Neural progenitor cell (in vitro differentiated cells): ENCODE data around the gene PSMD14.

Source experiments
- CTCF ChIP-seq: fragments of 200-600 bp; sonication (generic); IDR thresholded peaks from 2 replicates; pipeline ENCODE4 v1.5.1; 2017; ENCODE audit warnings: antibody characterized with exemption, mild to moderate bottlenecking
- EZH2 ChIP-seq: fragments of 200-600 bp; sonication (generic); IDR thresholded peaks from 2 replicates; pipeline ENCODE4 v1.6.1; 2017; ENCODE audit warnings: antibody characterized with exemption, mild to moderate bottlenecking, moderate library complexity
- EZH2phosphoT487 ChIP-seq: fragments of 200-600 bp; sonication (generic); IDR thresholded peaks from 2 replicates; pipeline ENCODE4 v1.6.1; 2017; ENCODE audit warnings: antibody characterized with exemption

GRCh38 chr2:161373942-161374341, 65.7 kb downstream of the PSMD14 start:
- TF ChIP-seq CTCF (no peak), EZH2 (no peak), EZH2phosphoT487 (no peak)
